ENCODE measurements around the gene FHL3.

GRCh38 chr1:37965301-37965700 lies 40.0 kb downstream of the FHL3 start:
- TF ChIP-seq CTCF (IDR thresholded peaks at IDR 0.05) (no peak), POLR2A (IDR thresholded peaks at IDR 0.05) (no peak)

Measured in vagina (tissue), 2 donors.